NCI-H1092 (cell line): Measurements from ENCODE around the gene BEAN1.

Experiments used
- DNase-seq: peaks from one replicate; lab custom pipeline; 2025; lab: John Stamatoyannopoulos, UW

The BEAN1 gene

DNA sequence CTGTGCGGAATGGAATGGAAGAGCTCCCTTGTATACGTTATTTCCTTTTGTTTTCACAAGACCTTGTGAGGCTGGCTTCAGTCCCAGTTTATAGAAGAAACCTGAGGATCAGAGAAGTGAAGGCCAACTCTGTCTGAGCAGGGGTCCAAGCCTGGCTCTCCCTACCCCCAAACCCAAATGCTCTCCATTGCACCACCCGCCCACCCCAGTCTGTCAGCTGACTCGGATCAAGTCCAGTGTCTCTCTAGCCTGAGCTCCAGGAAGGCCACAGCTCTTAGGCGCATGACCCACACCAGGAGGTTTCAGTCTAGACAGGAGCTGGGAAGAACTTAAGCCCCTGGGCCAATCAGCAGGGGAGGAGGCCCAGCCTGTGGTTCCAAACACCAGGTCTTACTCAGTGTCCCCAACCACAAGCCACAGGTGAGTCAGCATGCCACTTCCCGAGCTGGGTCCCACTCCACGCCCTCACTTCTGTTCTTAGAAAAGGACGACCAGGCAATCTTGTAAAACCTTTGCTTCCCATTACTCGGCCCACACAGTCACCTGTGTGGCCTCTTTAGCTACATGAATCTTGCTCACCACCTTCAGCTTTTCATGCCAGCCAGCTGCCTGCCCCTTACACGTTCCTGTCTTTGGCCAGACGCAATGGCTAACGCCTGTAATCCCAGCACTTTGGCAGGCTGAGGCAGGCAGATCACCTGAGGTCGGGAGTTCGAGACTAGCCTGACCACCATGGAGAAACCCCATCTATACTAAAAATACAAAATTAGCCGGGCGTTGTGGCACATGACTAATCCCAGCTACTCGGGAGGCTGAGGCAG, 95.1 kb downstream of the BEAN1 start:
- DNase-seq: no peak

DNA sequence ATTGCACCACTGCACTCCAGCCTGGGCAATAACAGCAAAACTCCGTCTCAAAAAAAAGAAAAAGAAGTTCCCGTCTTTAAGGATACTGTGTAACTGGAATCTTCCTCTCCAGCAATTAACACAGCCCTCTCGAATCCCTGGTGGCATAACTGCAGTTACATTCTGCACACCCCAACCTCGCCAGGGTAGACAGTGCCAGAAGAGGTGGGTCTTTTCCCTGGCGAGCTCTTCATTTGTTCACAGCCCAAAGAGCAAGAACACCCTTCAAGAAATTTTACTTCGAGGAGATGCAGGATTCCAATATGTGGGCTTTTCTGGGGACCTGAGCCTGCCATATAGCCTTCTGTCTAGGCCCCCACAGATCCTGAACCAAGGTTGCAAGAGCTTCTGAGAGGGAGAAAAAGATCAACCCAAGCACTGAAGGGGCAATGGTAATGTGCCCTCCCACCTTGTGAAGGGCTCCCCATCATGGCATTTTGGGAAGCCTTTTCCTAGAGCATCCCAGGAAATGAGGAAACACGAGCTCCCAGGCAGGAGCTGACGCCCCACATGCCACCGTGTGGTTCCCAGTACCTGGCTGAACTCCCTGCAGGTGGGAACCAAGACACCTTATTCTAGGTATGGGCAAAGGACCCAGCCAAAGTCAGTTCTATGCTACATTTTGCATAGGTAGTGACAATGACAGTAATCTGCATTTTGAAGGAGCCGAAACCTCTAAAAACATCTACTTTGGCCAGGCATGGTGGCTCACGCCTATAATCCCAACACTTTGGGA, 95.9 kb downstream of the BEAN1 start:
- no peak for DNase-seq

DNA sequence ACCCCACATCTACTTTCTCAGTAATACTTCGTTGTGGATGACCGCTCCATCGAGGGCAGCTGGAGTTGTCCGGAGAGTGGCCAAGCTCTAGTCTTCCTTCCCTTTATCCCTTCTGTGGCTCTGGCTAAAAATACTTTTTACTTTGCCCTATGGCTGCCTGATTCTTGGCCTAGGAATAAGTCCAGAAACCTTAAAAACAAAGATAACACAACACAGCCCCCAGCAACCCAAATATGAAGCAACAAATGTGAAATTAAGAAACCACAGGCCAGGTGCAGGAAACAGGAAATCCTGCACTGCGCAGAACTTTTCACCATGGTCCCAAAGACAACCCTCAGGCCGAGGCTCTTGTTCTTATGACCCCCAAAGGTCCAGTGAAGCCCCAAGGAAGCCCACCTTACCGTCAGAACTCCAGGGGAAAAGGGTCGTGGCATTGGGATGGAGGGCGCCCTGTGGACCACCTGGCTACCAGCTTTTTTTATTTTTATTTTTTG, 96.8 kb downstream of the BEAN1 start:
- DNase-seq: no peak

DNA sequence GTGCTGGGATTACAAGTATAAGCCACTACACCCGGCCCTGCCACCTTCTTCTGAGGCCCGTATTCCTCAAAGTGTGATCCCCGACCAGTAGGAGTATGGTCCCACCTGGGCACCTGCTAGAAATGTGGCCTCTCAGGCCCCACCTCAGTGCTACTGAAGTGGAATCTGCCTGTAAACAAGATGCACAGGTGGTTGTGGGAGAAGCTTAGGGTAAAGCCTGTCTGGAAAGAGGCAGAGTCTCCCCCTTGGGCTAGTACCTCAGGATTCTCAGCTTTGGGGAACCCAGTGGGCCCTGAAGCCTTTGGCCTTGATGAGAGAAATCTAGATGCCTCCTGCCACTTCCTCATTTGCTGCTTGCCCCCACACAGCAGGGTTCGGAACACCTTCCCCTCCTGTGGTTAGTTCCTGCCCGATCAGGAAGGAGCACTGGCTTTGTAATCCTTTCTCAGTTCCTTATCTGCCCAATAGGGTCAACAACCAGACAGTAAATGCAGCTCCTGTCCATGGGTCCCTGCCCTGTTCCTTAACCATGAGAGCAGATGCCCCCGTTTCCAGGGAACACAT, 97.6 kb downstream of the BEAN1 start:
- no peak for DNase-seq

DNA sequence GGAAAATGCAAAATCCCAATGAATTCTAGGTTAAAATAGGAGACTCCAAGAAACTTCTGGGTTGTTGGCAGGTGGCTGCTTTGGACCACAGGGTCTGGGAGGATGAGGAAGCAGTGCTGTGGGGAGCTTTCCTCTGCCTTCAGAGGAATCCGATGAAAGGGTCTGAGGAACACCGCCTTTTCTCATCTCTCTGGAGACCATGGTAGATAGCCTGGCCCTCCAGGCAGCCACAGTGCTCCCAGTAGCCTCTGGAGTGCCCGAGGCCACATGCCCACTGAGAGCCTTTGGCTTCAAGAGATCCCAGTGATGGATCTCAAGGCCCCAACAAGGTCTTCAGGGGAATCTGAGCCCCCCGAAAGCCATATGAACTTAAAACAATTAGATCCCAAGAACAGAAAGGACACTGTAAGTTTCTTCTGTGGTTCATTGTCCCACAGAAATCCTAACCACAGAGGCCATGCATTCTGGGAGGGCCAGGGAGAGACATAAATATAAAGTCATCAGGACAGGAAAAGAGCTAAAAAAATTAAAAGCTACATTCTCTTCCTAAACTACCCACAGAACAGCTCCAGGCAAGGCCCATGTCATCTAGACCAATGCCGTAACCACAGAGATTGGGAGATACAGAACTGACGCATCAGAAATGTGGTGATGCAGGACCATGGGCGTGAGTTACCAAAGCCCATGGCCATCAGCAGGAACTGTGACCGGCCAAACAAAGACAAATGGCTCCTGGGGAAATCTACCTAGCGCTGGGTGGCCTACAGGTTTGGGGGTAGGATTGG, 98.5 kb downstream of the BEAN1 start:
- DNase-seq: no peak

DNA sequence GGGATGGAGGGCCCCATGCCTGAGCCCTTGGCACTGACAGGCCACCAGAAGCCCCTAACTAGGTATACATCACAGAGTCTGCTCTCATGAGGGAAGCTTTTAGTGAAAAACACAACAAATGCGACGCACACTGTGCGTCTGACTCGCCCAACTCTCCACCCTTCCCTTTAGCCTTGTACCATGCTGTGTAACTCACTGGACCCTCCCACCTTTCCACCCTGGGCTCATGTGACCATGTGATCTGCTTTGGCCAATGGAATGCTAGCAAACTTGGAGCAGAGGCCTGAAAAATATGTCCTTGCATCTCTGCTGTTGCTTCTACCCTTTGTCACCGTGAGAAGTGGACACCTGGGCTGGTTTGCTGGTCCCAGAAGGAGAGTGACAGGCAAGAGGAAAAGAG, 101.2 kb downstream of the BEAN1 start:
- DNase-seq: no peak

DNA sequence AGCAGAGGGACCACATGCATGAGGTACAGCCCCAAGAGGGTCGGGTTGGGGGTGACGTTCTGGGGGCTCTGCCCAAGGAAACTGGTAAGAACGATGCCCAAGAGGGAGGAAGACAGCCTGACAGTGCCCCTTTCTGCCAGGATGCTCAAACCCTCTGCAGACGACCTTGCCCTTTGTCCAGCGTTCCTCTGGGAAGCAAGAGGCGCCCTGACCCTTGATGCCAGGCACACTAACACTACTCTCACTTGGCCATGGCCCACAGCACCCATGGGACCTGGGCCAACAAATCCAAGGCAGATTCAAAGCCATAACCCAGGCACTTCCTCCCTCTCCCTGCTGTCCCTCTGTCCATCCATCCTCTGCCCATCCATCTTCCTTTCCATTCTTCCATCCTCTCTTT, 102.4 kb downstream of the BEAN1 start:
- no peak for DNase-seq
